ENCODE data around the gene VCAN. TPM values are rescaled to one million over a fixed set of nuclear protein-coding genes. Genes with fewer than 3 reads are reported as not detected.

The VCAN gene
- polyA plus RNA-seq, 1 donor from 2014 or later: 1,185 TPM

GRCh38 chr5:83446253-83446947 is 25.1 kb upstream of the VCAN start:
- Histone ChIP-seq H3K9ac (ENCODE audit: low read length) (no peak overlapping the region), H4K20me1 (ENCODE audit: insufficient read depth) (no peaks in the 10 kb centered on the region), H3K9me3 (ENCODE audit: low read length) (no peaks in the 10 kb centered on the region), H2AFZ (ENCODE audit: low read depth, low read length) (no peak overlapping the region), H3F3A (ENCODE audit: insufficient read depth, low read length, poor library complexity, severe bottlenecking) (no peaks in the 10 kb centered on the region), H3K36me3 (ENCODE audit: insufficient read depth, low read length) (no peaks in the 10 kb centered on the region), H3K4me2 (ENCODE audit: low read length) (no peak overlapping the region), H3K27me3 (ENCODE audit: insufficient read depth, low read depth, low read length) (no peaks in the 10 kb centered on the region), H3K9me2 (ENCODE audit: insufficient read depth, low read length) (no peaks in the 10 kb centered on the region), H3K79me2 (replicated peaks; ENCODE audit: insufficient read depth, low read length) (no peaks in the 10 kb centered on the region), H3K4me3 (ENCODE audit: low read length) (no peak overlapping the region), H3K27ac (ENCODE audit: low read length) (no peak overlapping the region)
- TF ChIP-seq MXI1 (conservative IDR thresholded peaks at IDR 0.05; ENCODE audit: poor library complexity, severe bottlenecking) (no peak), CTCF (IDR thresholded peaks at IDR 0.05; ENCODE audit: poor library complexity, severe bottlenecking) (no peak)

- TF ChIP-seq REST (IDR thresholded peaks at IDR 0.05; ENCODE audit: borderline replicate concordance): no peak
- no peak for TF ChIP-seq POLR2AphosphoS5 (IDR thresholded peaks at IDR 0.05)
- no peak for TF ChIP-seq RAD21 (conservative IDR thresholded peaks at IDR 0.05)
- TF ChIP-seq SMC3 (conservative IDR thresholded peaks at IDR 0.05; ENCODE audit: poor library complexity): no peak
- no peak for TF ChIP-seq TAF1 (IDR thresholded peaks at IDR 0.05; ENCODE audit: low read depth)
- no peak for TF ChIP-seq EZH2 (IDR thresholded peaks at IDR 0.05; ENCODE audit: borderline replicate concordance, insufficient read depth, low read length, poor library complexity, severe bottlenecking)
- TF ChIP-seq CTCF (IDR thresholded peaks at IDR 0.05; ENCODE audit: poor library complexity, severe bottlenecking): no peak
- no peak for TF ChIP-seq MXI1 (conservative IDR thresholded peaks at IDR 0.05; ENCODE audit: poor library complexity, severe bottlenecking)
- TF ChIP-seq EP300 (conservative IDR thresholded peaks at IDR 0.05; ENCODE audit: poor library complexity, severe bottlenecking): no peak
- no peak overlapping the region for H3K4me2 ChIP-seq (ENCODE audit: low read length)
- no peaks in the 10 kb centered on the region for H3K36me3 ChIP-seq (ENCODE audit: insufficient read depth, low read length)
- no peaks in the 10 kb centered on the region for H3K27me3 ChIP-seq (ENCODE audit: insufficient read depth, low read depth, low read length)
- H3F3A ChIP-seq (ENCODE audit: insufficient read depth, low read length, poor library complexity, severe bottlenecking): no peaks in the 10 kb centered on the region
- H3K9me3 ChIP-seq (ENCODE audit: low read length): no peaks in the 10 kb centered on the region
- H3K9ac ChIP-seq (ENCODE audit: low read length): no peak overlapping the region
- H3K79me2 ChIP-seq (replicated peaks; ENCODE audit: insufficient read depth, low read length): no peaks in the 10 kb centered on the region
- H4K20me1 ChIP-seq (ENCODE audit: insufficient read depth): no peaks in the 10 kb centered on the region
- no peak overlapping the region for H3K4me3 ChIP-seq (ENCODE audit: low read length)
- peak overlapping the region; percentile 55 for H3K27ac ChIP-seq (ENCODE audit: low read length)
- H3K9me2 ChIP-seq (ENCODE audit: insufficient read depth, low read length): no peaks in the 10 kb centered on the region
- no peak overlapping the region for H2AFZ ChIP-seq (ENCODE audit: low read depth, low read length)
Observed at GRCh38 chr5:83447533-83447932, 24.0 kb upstream of the VCAN start.

Data from neural cell (in vitro differentiated cells).